ENCODE results near the gene PTPRG.

GRCh38 chr3:62225051-62225450, 663.7 kb downstream of the PTPRG start:
- TF ChIP-seq EZH2 (IDR thresholded peaks at IDR 0.05; ENCODE audit: borderline replicate concordance, low read depth, low read length, poor library complexity, severe bottlenecking) (no peak), CTCF (conservative IDR thresholded peaks at IDR 0.05; ENCODE audit: low read depth, low read length) (no peak)
